Fibroblast of skin of scalp (primary cell): ENCODE results near the gene BAHCC1.
A peak's percentile ranks its signal among the peaks of the same experiment; 100 is the strongest.

Source experiments
- DNase-seq: peaks from one replicate; pipeline ENCODE4 v3.0.0-alpha.2; 2013

Gene BAHCC1

DNA sequence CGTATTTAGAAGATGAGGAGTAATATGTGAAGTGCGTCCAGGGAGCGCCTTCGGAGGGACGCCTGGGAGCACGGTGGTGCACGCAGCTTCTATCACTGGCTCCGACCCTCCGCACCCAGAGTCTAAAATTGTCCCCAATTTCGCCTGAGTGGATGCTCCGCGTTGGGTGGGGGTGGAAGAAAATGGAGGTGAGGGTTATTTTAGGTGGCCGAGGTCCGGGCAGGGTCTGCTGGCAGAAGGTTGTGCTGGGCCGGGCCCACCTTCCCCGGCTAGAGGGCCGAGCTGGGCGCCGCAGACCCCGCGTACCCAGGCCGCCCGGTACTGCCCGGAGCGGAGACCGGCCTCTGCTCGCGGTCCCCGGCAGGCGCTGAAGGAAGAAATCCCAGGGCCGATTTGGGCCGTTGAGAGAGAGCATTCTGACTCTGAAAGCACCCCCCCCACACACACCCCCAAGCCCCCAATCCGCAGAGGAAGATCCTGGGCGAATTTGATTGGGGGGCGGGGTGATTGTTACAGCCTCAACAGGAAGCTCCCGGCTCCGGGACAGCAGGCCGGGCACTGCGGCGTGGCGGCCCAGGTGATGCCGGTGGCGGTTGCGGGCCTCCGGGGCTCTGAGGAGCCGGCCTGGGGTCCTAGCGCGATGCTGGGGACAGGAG, 3.0 kb downstream of the BAHCC1 start:
- peak; percentile 76 for DNase-seq

DNA sequence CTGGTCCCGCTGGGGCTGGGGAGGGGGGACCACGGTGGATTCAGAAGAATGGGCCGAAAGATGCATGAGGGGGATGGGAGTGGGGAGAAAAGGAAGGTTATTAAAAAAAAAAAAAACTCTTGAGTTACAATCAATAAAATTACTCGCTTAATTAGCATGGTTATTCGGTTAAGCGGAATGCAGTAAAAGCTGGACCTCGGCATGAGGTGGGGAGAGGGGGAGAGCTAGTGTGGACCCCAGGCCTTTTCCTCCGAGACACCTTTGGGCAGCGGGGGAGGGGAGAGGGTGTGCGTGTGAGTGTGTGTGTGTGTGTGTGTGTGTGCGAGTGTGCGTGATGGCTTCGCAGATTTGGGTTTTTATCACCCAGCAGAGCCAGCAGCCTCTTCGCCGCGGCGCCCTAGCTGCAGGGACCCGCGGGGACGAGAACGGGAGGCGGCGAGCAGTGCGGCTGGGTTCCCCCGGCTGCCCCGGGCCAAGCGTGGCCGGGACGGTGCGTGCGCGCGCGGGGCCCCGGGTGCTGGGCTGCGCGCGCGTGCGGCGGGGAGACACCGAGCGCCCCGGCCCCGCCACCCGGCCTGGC, 3.7 kb downstream of the BAHCC1 start:
- peak; percentile 48 for DNase-seq

DNA sequence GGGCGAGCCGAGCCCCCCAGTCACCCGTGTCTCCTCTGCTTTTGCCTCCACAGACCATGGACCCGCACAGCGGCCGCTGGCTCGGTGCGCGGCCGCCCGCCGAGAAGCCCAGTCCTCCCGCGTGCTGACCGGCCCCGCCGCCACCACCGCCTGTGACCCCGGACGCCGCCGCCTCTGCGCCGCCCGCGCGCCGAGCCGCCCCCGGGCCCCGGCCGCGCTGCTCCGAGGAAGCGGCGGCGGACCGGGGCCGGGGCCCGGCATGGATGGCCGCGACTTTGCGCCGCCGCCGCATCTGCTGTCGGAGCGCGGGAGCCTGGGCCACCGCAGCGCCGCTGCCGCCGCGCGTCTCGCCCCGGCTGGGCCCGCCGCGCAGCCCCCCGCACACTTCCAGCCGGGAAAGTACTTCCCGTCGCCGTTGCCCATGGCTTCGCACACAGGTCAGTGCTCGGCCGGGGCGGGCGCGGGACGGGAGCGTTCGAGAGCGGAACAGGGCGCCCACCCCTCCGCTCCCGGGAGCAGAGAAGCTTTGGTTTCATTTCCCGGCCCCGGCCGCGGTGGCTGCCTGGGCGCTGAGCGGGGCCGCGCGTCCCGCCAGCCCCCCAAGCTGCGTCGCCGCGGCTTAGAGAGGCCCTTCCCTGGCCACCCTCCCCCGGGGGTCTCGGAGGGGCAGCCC, 4.4 kb downstream of the BAHCC1 start:
- DNase-seq: no peak

DNA sequence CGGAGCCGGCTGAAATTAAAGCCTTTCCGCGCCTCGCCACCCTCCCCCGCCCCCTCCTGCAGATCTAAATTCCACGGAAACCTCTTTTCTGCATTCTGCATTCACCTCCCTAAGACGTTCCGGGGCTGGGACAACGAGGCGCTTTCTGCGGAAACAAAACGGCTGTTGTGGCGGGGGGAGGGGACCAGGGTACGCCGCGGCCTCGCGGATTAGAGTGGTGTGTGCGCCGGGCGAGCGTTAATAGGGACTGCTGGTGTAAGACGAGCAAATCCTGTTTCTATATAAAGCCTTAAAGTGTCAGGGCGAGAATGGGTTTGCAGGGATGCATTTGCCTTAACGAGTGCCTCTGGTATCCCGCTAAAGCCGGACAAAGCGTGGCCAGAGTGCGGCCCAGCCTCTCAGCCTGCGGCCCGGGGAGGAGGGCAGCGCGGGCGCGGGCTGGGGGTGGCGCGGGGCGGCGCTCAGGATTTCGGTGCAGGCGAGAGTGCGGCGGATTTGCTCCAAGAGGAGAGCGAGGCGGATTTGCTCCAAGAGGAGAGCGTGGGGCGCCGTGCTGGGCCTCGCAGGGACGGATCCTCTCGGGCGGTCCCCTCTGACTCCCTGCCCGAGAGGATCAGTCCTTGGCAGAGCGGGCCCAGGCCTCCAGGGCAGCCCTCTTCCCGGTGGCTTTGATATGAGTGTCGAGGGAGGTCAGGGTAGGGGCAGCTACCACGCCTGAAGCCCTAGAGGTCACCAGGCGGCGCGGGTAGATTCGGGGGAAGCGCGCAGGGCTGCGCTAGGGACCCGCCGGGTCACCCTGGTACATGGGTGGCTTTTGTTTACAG, 5.1 kb downstream of the BAHCC1 start:
- peak; percentile 69 for DNase-seq

DNA sequence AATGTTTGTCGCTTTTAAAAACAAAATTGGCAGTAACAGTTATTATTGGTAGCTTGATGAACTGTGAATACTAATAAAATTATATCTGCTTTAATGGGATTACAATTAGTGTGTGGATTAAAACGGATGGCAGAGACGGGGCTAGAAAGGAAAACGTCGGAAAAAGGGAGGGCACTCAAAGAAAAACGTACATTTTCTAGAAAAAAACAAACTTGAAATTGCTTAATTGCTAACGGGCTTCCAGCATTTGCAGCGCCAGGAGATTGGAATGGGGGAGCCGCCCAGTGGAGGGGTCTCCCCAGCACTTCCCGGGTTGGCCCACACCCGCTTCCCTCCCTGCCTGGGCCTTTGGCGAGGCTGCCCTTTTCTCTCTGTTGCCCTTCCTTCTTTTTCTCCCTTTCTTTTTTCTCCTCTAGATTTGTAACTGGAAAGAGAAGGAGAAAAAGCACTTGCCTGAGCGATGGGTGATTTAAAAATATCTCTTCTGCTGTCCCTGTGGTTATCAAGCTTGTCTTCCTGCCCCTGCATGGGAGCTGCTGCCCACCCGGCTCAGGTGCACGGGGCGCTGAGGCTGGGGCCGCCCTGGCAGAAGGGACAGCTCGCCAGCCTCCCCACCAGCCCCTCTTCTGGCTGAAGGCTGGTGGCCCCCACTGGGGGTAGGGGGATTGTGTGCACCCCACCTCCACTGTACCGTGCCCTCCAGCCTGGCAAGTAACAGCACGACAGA, 5.9 kb downstream of the BAHCC1 start:
- DNase-seq: peak; percentile 47

DNA sequence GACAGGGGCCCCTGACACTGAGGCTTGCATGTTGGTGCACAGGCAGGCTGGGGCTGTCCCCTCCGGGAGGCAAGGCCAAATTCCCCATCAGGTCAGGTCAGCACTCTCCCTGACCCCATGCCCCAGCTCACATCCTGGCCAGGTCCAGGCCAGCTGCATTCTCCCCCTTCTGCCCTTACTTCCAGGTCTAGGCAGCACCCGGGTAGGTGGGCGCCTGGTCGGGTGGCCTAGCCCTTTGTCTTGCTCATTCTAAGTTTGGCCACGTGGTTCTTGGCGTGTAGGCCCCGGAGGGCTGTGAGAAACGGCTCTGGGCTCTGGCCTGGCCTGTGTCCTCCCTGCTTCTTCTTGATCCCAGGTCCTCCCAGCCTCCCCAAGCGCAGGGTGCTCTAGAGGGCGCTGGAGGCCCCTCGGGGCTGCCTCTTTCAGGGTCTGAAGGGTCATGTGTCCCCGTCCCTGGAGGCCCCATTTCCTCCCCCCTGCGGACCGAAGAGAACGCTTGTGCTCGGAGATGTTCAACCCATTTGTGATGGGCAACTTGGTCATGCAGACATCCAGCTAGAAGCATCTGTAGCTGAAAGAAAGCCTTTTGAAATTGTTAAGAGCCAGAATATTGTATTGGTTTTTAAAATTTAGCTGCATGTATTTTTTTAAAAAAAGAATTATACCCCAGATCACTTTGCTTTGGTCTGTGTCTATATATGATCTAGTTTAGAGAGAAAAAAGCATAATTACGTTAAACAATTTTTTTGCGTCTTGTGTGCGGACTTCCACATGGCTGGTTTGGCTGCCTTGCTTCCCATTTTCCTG, 6.7 kb downstream of the BAHCC1 start:
- DNase-seq: peak; percentile 75

DNA sequence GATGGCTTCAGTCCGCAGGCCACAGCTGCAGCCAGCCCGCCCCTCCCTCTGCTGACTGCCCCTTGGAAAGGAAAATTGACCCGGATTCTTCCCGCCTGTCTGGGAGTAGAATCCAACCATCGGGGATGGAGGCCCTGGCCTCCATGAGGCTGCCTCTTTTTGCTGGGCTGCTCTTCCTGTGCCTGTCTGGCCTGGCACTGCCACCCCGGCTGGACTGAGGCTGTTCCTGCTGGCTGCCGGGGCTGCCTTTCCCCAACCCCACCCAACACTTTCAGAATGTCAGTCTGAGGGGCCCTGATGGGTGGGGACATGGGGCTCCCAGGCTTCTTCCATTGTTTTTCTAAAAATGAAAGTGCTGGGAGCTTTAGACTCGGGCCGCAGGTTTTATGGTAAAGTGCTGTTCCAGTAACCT, 7.3 kb downstream of the BAHCC1 start:
- peak; percentile 41 for DNase-seq

DNA sequence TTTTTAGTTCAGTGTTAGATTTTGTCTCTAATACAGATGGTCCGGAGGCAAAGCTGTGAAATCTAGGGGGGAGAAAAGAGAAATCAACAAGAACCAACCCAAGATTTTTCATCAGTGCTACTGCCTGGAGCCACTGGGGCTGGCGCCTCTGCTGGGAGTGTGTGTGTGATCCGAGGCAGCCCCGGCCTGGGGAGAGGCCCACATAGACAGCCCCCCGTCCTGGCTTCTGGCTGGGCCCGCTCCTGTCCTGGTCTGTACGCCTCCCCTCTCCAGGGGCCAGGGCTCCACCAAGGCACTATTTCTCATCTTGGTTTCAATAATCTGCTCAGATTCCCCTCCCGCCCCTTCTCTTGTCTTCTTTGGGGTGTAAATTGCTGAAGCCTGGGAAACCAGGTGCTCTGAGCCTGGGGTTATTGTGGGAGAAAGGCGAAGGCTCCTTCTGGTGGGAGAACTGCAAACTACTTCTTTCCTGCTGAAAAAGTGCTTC, 7.8 kb downstream of the BAHCC1 start:
- DNase-seq: peak; percentile 58

DNA sequence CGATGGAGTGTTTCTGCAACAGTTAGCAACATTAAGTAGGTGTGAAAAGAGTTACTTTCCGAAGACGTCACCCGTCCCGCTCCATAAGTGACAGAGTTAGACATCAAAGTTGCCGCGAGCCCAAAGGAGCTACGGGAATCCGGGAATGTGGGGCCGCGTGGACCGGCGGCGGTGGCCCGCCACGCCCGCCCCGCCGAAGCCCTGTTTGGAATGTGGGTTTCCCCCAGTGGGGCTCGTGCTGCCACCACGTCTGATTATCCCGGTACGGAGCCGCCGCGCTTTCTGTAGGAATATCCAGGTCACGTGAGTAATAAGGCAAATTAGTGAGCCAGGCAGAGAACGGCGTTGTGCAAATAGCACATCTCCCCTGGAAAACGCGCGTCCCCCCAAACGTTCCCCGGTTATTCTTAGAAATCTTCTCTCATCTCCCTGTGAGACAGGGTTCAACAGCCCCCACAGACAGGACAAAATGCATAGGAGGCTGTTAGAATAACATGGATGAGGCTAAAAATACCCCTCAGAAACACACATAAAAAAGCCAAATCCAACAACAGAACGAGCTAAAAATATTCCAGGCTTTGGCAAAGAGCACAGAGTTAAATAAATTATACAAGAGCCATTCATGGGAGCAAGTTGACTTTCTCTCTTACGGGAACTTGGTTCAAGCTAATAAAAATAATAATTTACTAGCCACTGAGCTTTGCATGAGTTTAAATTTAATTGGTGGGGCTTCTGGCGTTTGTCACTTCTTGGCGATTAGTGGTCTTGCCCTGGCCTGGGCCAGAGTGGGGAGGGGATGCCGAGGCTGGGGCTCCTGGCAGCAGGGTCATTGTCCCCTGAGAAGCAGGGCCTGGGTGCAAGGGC, 8.6 kb downstream of the BAHCC1 start:
- peak; percentile 73 for DNase-seq

DNA sequence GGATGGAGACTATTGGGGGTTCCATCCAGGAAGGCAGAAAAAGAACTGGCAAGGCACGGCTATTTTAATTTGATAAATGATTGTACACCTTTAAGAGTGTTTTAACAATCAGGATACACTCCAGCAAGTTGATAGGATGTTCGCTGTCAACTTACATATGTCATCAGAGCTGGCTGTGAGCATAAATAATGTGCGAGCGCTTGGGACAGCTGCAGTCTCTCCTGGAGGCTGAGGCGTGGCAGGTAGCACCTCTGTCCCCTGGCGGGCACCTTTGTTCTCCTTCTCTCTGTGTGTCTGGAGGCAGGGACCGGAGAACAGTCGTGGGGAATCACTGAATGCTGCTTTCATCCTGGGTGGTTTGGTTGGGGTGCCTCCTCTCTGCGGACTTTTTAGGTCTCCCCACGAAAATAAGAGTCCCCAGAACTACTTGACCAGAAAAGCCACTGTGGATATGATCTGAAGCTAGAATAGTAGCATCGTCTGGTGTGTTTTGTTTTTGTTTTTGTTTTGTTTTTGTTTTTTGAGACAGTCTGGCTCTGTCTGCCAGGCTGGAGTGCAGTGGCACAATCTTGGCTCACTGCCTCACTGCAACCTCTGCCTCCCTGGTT, 9.4 kb downstream of the BAHCC1 start:
- no peak for DNase-seq

DNA sequence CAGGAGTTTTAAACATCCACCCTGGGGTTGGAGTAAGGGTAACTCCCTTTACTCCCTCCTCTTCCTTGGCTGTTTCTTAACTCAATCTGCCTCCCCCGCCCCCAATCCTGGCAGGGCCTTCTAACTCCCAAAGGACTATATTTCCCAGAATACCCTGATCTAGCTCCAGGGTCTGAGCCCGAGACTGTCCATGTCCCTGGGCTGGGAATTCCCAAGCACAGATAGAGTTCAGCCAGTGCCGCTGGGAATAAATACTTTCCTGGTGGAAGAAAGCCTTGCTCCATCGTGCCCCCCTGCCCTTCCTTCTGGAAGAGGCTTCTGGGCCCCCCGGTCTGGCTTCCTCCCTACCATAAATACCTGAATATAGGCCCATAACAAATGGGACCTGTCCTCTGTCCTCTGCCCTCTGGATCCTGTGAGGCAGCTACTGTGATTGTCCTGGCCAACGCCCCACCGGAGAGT, 10.2 kb downstream of the BAHCC1 start:
- peak; percentile 96 for DNase-seq

DNA sequence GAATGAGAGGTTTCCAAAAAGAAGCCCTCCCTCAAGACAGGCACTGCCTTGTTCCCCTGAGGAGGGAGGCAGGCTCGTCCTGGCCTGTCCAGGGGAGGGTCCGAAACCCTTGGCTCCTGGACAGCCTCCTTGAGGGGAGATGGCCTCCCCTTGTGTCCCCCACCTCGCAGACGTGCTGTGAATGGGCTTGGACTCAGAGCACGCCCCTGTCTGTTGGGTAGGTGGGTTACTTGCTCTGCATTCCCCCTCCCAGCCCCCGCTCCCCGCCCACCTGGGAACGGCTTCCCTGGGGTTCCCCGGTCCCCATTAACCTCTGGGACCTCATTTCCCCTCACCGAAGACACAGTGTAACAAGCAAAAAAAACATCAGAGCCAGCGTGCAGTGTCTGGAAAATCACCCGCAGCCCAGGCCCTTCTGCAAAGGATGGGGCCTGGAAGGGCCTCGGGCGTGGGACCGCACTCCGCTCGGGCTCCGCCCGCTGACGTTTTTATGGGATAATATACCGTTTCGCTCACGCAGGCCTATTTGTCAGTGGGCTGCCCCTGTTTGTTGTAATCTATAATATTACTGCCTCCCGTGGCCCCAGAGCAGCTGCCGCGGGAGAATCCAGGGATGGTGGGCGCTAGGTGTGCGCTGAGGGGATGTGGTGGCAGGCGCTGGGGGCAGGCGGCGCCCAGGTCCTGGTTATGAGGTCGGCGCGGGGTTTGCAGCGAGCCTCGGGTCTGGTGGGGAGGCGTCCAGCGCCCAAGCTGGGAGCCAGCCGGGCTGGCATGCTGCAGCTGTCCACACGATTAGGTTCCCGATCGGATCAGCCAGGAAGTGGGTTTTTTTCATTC, 11.1 kb downstream of the BAHCC1 start:
- no peak for DNase-seq

DNA sequence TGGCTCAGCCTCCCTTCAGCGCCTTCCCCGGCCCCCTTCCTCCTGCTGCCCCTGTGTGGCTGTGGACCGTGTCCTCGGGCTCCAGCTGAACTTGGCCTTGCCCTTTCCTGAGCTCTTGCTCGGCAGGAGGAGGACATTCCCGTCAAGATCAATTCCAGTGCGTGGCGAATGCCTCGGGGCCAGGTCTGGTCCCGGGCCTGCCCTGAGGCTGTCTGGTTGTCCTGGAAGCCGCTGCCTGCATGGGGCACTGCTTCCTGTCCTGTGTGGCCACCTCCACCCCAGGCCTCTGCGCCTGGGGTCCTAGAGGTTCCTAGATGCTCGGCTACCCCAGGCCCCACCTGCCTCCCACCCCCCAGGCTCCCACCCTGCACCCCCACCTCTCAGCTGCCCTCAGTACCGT, 12.8 kb downstream of the BAHCC1 start:
- no peak for DNase-seq

DNA sequence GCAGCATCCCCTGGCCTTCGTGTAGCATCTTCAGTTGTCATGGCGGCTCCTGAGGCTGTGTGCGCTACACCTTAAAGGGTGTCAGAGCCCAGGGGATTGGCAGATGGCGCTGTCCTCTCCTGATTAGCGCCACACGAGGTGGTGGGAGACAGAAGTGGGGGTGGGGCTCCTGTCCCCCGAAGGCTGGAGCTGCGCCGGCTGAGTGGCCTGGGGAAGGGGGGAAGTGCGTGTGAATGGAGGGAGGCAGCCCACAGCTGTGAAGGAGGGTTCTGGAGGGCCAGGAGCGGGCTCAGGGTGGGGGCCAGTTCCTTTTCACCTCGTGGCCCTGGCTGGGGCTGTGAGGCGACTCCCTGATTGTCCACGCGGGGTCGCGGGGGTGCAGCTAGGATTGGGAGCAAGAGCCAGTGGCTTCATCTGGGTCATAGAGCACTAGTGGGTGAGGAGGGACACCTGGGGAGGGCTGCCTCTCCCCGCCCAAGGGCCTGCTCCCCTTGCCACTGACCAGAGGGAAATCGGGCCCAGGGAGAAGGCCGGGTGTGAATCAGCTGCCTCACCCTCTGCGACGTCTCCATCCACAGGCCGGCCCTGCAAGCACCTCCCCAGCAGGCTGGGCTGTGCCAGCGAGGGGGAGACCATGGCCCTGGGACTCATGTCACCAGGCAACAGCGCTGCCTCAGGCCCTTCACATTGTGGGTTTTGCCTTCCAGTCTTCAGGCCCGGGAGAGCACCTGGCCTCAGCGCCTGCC, 14.1 kb downstream of the BAHCC1 start:
- no peak for DNase-seq

DNA sequence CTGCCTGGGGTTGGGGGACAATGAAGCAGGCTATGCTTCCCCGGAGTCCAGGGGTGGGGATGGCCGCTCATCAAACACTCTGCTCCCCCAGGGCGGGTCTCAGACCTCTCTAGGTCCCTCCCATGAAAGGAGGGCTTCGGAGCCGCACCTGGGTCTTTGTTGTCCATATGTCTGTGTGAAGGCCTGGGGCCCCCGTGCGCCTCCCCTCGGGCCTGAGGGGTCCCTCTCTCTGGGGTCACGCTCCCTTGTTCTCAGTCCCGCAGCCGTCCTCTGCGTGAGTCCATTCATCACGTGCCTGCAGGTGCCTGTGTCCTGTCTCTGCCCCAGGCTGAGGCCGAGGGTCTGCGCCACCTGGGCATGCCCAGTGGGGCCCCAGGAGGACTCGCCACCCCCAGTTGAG, 15.6 kb downstream of the BAHCC1 start:
- DNase-seq: no peak

DNA sequence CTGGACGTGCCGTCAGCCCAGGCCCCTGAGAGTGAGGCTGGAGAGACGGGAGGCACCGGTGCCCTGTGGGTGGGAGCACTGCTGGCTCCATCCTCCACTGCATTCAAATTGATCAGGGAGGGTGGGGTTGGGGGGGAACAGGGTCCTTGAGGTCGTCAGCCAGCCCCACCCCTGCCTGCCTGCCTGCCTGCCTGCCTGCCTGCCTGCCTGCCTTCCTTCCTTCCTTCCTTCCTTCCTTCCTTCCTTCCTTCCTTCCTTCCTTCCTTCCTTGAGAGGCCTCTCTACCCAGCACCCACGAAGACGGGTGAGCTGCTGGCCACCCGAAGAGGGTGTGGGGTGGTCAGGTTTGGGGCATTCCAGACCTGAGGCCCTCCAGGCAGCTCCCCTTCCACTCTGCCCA, 16.0 kb downstream of the BAHCC1 start:
- DNase-seq: no peak

DNA sequence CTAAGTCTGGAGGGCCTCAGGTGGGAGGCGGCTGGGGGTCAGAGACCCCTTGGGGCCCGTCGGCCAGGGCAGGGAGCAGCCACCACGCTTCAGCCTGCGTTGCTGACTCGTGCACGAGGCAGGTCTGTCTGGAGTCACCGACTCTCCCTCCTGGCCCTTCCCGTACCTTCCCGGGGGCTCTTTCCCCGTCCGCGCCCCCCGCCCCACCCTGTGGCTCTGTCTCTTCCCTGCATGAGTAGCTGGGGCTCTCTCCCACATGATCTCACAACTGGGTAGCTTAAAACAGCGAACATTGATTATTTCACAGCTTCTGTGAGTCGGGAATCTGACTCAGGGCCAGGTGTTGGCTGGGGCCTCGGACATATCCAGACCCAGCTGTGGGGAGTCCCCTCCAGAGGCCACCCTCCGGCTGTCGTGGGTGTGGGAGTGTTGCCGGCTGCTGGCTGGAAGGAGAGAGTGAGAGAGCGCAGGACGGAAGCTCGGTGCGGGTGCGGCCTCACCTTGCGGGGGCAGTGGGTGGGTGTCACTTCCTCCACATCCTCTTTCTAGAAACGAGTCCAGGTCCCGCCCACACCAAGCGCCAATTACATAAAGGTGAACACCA, 17.3 kb downstream of the BAHCC1 start:
- no peak for DNase-seq
